Mammary epithelial cell (primary cell): ENCODE measurements around the gene RTN1.

ENCODE experiments used
- CTCF ChIP-seq, 2 donors: IDR thresholded peaks in 1 of 2; conservative IDR thresholded peaks in 1 of 2; 2 replicates each; pipeline ENCODE4 v1.5.1; 2011 to 2012; ENCODE audit warnings: inconsistent platforms in 2 of 2, low read length in 2 of 2, mild to moderate bottlenecking in 2 of 2, control low read depth in 1 of 2, low read depth in 1 of 2; ENCODE audit not compliant: insufficient read depth in 1 of 2; ENCODE audit errors: extremely low read depth in 1 of 2
- EZH2 ChIP-seq: IDR thresholded peaks from 2 replicates; pipeline ENCODE4 v1.6.1; 2012; ENCODE audit warnings: low read length, inconsistent platforms, borderline replicate concordance

DNA sequence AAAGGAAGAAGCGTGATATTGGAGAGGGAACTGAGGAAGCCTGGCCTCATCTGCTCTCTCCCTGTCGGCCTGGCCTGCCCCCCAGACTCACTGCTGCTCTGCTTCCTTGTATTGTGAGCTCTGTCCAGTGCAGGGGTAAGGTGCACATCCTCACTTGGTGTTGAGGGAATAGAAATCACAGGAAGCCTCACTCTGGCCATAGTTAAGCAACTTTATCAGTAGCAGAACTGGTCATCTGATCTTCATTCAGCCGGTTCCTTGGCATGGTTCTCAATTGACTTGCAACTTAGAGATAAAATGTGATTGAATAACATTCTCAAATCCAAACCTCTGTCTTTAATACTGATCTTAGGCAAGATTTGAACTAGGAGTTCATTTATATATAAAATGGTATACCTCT is 282.5 kb downstream of the RTN1 start:
- TF ChIP-seq CTCF (conservative IDR thresholded peaks at IDR 0.05 in 1 of 2, IDR thresholded peaks at IDR 0.05 in 1 of 2; ENCODE audit: extremely low read depth in 1 of 2, insufficient read depth in 1 of 2, low read depth in 1 of 2, low read length in 2 of 2) (no peak), EZH2 (no peak)
